CD4-positive, alpha-beta T cell treated with Interleukin-21 for 1 hour (primary cell): Measurements from ENCODE around the gene ABCB1.
A peak's percentile ranks its signal among the peaks of the same experiment; 100 is the strongest.
"Not testable (repeated sequence)": the region's sequence is repeated elsewhere in the genome, so short reads cannot be mapped to it uniquely, and the experiment has no call there.

ENCODE experiments used
- DNase-seq: peaks from one replicate; pipeline ENCODE4 v3.0.0-alpha.2; 2020

The ABCB1 gene

DNA sequence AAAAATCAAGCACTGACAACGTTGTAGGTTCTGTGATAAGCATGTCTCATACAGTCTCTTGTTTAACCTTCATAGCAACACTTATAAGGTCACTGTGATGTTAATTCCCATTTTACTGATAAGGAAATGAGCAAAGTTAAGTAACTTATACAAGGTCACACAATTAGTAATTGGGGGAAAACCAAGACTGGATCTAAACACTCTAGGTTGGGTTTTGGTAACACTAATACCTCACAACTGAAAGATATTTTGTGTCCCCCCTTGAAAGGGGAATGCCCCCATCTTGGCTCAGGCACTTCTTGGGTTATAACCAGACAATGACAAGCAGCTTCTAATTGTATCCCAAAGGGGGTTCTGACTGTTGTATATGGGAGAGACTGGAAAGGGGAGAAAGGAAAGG is 89.2 kb downstream of the ABCB1 start:
- DNase-seq = no peak

GRCh38 chr7:87510411-87510875 is 90.2 kb downstream of the ABCB1 start:
- DNase-seq = no peak

GRCh38 chr7:87507446-87507845 is 93.2 kb downstream of the ABCB1 start:
- DNase-seq = no peak

- DNase-seq = no peak
Observed at GRCh38 chr7:87506246-87507180, 94.2 kb downstream of the ABCB1 start.

DNA sequence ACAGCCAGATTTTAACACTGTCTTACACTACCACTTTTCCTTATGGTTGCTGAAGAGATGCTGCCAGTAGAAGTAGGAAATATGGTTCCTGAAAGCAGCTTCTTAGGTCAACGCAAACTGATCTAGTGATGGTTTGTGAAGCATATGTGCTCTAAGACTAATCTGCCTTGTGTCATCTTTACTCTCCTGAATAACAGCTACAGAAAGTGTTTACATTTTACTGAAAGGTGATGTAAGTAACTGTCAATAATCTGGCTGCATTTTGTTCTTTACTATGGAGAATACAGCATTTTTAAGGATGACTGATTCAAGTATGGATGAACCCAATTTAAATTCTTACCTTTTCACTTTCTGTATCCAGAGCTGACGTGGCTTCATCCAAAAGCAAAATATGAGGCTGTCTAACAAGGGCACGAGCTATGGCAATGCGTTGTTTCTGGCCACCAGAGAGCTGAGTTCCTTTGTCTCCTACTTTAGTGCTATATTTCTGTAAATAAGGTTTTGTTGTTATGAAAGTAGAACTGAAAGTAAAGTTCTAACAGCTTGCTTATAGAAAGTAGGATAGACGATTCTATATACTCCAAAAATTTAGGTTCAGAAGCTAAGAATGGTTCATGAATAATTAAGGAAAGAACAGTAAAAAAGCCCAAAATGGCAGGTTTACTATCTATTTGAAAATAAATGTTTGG is 95.0 kb downstream of the ABCB1 start:
- no peak for DNase-seq

- DNase-seq = no peak
Observed at GRCh38 chr7:87505122-87505521, 95.6 kb downstream of the ABCB1 start.

- DNase-seq = no peak
Observed at GRCh38 chr7:87499494-87499893, 101.2 kb downstream of the ABCB1 start.

DNA sequence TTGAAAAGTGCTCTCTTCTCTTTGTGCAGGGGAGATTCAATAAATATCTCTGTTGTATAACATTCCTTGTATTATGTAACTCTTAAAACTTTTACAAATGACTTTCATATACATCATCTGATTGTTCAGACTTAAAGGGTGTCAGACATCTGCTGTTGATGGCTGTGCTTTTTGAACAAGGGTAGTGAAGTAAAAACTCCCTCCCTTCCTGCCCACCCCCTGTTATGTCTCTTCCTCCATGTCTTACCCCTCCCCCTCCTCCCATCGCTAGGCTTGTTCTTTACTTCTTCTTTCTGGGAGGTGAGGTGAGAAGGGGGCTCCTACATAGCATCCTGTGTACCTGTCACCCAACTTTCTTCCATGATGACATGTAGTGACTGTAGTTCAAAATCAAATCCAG is 101.8 kb downstream of the ABCB1 start:
- no peak for DNase-seq

GRCh38 chr7:87497482-87497881 is 103.2 kb downstream of the ABCB1 start:
- DNase-seq = no peak

GRCh38 chr7:87495366-87495765 is 105.3 kb downstream of the ABCB1 start:
- no peak for DNase-seq

DNA sequence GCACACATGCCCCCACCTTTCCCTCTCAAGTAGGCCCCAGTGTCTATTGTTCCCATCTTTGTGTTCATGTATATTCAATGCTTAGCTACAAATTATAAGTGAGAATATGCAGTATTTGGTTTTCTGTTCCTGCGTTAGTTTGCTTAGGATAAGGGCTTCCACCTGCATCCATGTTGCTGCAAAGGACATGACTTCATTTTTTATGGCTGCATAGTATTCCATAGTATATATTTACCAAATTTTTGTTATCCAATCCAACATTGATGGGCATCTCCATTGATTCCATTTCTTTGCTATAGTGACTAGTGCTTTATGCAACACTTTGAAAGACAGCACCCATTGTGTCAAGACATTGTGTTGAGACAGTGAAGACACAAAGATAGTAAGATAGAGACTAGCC is 106.2 kb downstream of the ABCB1 start:
- DNase-seq = no peak

- DNase-seq = no peak
Observed at GRCh38 chr7:87483131-87483530, 117.6 kb downstream of the ABCB1 start.

GRCh38 chr7:87482115-87482514 is 118.6 kb downstream of the ABCB1 start:
- no peak for DNase-seq

DNA sequence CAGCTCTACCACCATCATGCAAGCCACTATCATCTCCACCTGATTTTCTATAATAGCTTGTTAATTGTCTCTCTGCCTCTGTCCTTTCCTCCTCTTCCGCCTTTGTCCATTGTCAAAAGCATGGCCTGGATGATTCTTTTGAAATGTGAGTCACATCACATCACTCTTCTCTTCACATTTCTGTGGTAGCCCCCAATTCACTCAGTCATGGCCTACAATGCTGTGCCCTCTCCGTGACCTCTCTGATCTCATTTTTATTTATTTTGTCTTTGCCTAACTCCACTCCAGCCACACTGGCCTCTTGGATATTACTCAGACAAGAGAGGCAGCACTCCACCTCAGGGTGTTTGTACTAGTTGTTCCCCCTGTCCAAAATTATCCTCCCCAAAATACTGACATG is 120.3 kb downstream of the ABCB1 start:
- no peak for DNase-seq

GRCh38 chr7:87479951-87480350 is 120.7 kb downstream of the ABCB1 start:
- no peak for DNase-seq

GRCh38 chr7:87476179-87476557 is 124.5 kb downstream of the ABCB1 start:
- no peak for DNase-seq

GRCh38 chr7:87475359-87476178 is 125.1 kb downstream of the ABCB1 start, which contains the start of gene ABCB4:
TSS of gene ABCB4 (minus strand) at chr7:87475680. CDS start at chr7:87475465, 215 bp downstream.
- DNase-seq = no peak

DNA sequence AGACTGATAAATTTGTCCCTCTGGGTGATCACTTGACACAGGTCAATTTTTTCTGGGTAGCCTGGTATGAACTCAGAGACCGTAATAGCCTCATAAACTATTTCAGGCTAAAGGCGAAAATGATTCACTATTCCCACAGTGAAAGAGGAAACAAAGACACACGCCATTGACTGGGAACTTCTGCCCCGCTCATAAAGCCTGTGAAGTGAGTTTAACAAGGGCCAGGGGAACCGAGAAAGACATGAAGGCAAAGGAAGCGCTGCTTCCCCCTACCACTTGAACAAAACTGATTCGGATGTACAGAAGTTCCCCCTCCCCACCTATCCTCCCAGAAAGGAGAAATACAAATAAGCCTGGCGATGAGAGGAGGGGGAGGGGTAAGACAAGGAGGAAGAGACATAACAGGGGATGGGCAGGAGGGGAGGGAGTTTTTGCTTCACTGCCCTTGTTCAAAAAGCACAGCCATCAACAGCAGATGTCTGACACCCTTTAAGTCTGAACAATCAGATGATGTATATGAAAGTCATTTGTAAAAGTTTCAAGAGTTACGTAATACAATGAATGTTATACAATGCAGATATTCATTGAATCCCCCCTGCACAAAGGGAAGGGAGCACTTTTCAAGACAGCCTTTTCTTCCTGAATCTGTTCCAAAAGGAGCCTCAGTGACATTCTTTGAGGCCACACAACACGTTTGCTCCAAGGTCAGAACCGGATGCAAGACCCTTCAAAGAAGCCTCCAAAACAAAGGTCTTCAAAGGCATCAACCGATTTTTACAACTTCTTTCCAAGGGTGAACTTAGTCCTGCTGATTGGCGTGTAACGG is 125.9 kb downstream of the ABCB1 start:
- peak; percentile 23 for DNase-seq

GRCh38 chr7:87473986-87474385 is 126.7 kb downstream of the ABCB1 start:
- DNase-seq = no peak

DNA sequence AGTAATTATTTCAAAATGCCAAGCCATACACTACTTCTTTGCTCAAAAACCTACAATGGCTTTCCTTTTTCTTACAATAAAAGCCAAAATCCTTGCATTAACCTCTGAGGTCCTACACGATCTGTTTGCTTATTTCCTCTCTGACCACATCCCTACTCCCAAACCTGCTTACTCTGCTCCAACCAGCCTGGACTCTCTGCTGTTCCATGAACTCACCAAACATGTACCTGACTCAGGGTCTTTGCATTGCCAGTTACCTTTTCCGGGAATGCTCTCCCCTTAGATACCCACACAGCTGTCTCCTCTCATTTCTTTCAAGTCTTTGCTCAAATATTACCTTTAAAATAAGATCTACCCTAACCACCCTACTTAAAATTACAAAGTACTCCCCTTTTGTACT is 127.5 kb downstream of the ABCB1 start:
- DNase-seq = no peak

- DNase-seq = no peak
Observed at GRCh38 chr7:87471473-87471872, 129.2 kb downstream of the ABCB1 start.

DNA sequence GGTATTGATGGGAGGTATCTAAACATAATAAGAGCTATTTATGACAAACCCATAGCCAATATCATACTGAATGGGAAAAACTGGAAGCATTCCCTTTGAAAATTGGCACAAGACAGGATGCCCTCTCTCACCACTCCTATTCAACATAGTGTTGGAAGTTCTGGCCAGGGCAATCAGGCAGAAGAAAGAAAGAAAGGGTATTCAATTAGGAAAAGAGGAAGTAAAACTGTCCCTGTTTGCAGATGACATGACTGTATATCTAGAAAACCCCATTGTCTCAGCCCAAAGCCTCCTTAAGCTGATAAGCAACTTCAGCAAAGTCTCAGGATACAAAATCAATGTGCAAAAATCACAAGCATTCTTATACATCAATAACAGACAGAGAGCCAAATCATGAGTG is 131.5 kb downstream of the ABCB1 start:
- not testable (repeated sequence) for DNase-seq
